GM12878 (cell line): ENCODE results near the gene SRRM2. TPM values are rescaled to one million over a fixed set of nuclear protein-coding genes. Genes with fewer than 3 reads are reported as not detected.

Experiments
- ATAC-seq: fragments of 200-7000 bp; cut with Tn5 transposase; 3 replicates; pipeline ENCODE4 v1.9.1; 2020; ENCODE audit warnings: mild to moderate bottlenecking, moderate library complexity
- BruUV-seq: library from RNA; stranded (reverse); fragments of 400-500 nt; replicated peaks from 2 replicates; lab custom pipeline; 2021; lab: Mats Ljungman, UMichigan
- CTCF ChIA-PET: fragments of 300-600 bp; sonication (Branson Sonifier 250); formaldehyde crosslinking; extraction: SDS; loops from one replicate; lab custom pipeline; 2021; ENCODE audit warnings: inconsistent platforms; lab: Yijun Ruan, JAX
- POLR2A ChIA-PET: fragments of 350-600 bp; formaldehyde crosslinking; extraction: SDS; loops from one replicate; lab custom pipeline; 2021; ENCODE audit warnings: inconsistent platforms; lab: Charles Lee
- RAD21 ChIA-PET: fragments of 300-600 bp; sonication (Branson Sonifier 250); formaldehyde crosslinking; loops from one replicate; lab custom pipeline; 2023; ENCODE audit warnings: antibody characterized with exemption; ENCODE audit not compliant: unreplicated experiment; lab: Charles Lee
- SMC1A ChIA-PET: fragments of 300-600 bp; sonication (Branson Sonifier 250); formaldehyde crosslinking; loops from one replicate; lab custom pipeline; 2023; ENCODE audit not compliant: unreplicated experiment, uncharacterized antibody; lab: Charles Lee
- DNase-seq: peaks from one replicate; pipeline ENCODE4 v3.0.0-alpha.2; 2011; ENCODE audit warnings: low read depth, low spot score
- FAIRE-seq: peaks from 3 replicates; lab custom pipeline; 2011; peaks lifted over from hg19 to GRCh38; lab: Jason Lieb, UNC
- H2AFZ ChIP-seq: 2 replicates; pipeline ENCODE4 v1.6.0; 2011; ENCODE audit warnings: low read depth, low read length, control low read depth; ENCODE audit not compliant: control insufficient read depth
- H3K27ac ChIP-seq: 2 replicates; pipeline ENCODE4 v1.5.1; 2011; ENCODE audit warnings: control low read depth; ENCODE audit not compliant: control insufficient read depth, insufficient read depth
- H3K27me3 ChIP-seq, 2 experiments: replicated peaks in 1 of 2; 2 replicates each; pipeline versions ENCODE4 v1.6.0 to v1.6.1; 2011; ENCODE audit warnings: low read length in 1 of 2; ENCODE audit not compliant: control insufficient read depth in 2 of 2, insufficient read depth in 2 of 2
- H3K36me3 ChIP-seq, 2 experiments: 2 replicates each; pipeline ENCODE4 v1.5.1; 2011; ENCODE audit warnings: low read length in 1 of 2; ENCODE audit not compliant: control insufficient read depth in 2 of 2, insufficient read depth in 2 of 2
- H3K4me1 ChIP-seq: 2 replicates; pipeline ENCODE4 v1.6.1; 2011; ENCODE audit warnings: mild to moderate bottlenecking, low read length, moderate library complexity, mixed read lengths; ENCODE audit not compliant: control insufficient read depth, insufficient read depth
- H3K4me2 ChIP-seq: 2 replicates; pipeline ENCODE4 v1.6.0; 2011; ENCODE audit warnings: control low read depth; ENCODE audit not compliant: control insufficient read depth, insufficient read depth
- H3K4me3 ChIP-seq: fragments of 200-600 bp; sonication (generic); 2 replicates; pipeline ENCODE4 v1.5.1; 2016
- H3K79me2 ChIP-seq: 2 replicates; pipeline ENCODE4 v1.6.0; 2011; ENCODE audit warnings: low read length; ENCODE audit not compliant: control insufficient read depth, insufficient read depth
- H3K9ac ChIP-seq: 2 replicates; pipeline ENCODE4 v1.8.0; 2011; ENCODE audit warnings: low read length, control low read depth, mixed read lengths; ENCODE audit not compliant: control insufficient read depth, insufficient read depth
- H3K9me3 ChIP-seq: replicated peaks from 3 replicates; pipeline ENCODE4 v1.5.1; 2011; ENCODE audit warnings: mild to moderate bottlenecking, low read length; ENCODE audit not compliant: control insufficient read depth, insufficient read depth
- H4K20me1 ChIP-seq: 2 replicates; pipeline ENCODE4 v1.6.0; 2011; ENCODE audit not compliant: control insufficient read depth, insufficient read depth
- ATF7 ChIP-seq: fragments of 450-650 bp; IDR thresholded peaks from 2 replicates; pipeline ENCODE4 v1.6.1; 2016; ENCODE audit warnings: low read depth, mild to moderate bottlenecking
- BACH1 ChIP-seq: fragments of 450-650 bp; IDR thresholded peaks from 2 replicates; pipeline ENCODE4 v1.6.1; 2017; ENCODE audit warnings: mild to moderate bottlenecking, borderline replicate concordance
- GABPA ChIP-seq: IDR thresholded peaks from 2 replicates; pipeline ENCODE4 v1.6.1; 2014; ENCODE audit warnings: antibody characterized with exemption, low read depth, mild to moderate bottlenecking, inconsistent platforms
- LARP7 ChIP-seq: fragments of 450-650 bp; IDR thresholded peaks from 2 replicates; pipeline ENCODE4 v1.6.1; 2017; ENCODE audit warnings: mild to moderate bottlenecking
- MTA3 ChIP-seq: IDR thresholded peaks from 2 replicates; pipeline ENCODE4 v1.6.1; 2012; ENCODE audit warnings: low read length, inconsistent platforms, borderline replicate concordance
- NR2C2 ChIP-seq: IDR thresholded peaks from 2 replicates; pipeline ENCODE4 v1.6.1; 2011; ENCODE audit warnings: borderline replicate concordance, low read depth; ENCODE audit not compliant: control insufficient read depth, insufficient read length
- PAX8 ChIP-seq: fragments of 450-650 bp; IDR thresholded peaks from 2 replicates; pipeline ENCODE4 v1.6.1; 2017; ENCODE audit warnings: mild to moderate bottlenecking, moderate library complexity
- RAD51 ChIP-seq: fragments of 450-650 bp; IDR thresholded peaks from 2 replicates; pipeline ENCODE4 v1.6.1; 2016; ENCODE audit warnings: moderate library complexity, mild to moderate bottlenecking, inconsistent platforms
- RBBP5 ChIP-seq: fragments of 200-600 bp; sonication (generic); conservative IDR thresholded peaks from 2 replicates; pipeline ENCODE4 v1.6.1; 2016
- RFX5 ChIP-seq: IDR thresholded peaks from 2 replicates; pipeline ENCODE4 v1.6.1; 2011; ENCODE audit warnings: low read depth, low read length, improper control_type of control experiment
- SMC3 ChIP-seq: IDR thresholded peaks from 2 replicates; pipeline ENCODE4 v1.6.1; 2011; ENCODE audit warnings: low read length, improper control_type of control experiment, borderline replicate concordance
- TBL1XR1 ChIP-seq: IDR thresholded peaks from 2 replicates; pipeline ENCODE4 v1.6.1; 2012; ENCODE audit warnings: low read depth, low read length, improper control_type of control experiment
- YY1 ChIP-seq: IDR thresholded peaks from 2 replicates; pipeline ENCODE4 v1.6.1; 2011; ENCODE audit warnings: low read depth, mild to moderate bottlenecking, low read length
- WGBS: methylation state at CpG from one replicate; pipeline ENCODE4 v1.1.6; 2016; ENCODE audit warnings: low lambda C conversion rate; ENCODE audit not compliant: insufficient replicate concordance, insufficient coverage; ENCODE audit errors: missing lambda C conversion rate; 5-methylcytosine and 5-hydroxymethylcytosine counted together
- in situ Hi-C: fragments of 300-500 bp; cut with MboI; formaldehyde crosslinking; loops from 9 replicates; pipeline ENCODE4 v1.14.3; 2018; ENCODE audit warnings: mixed read lengths
- intact Hi-C: fragments of 100-400 bp; cut with micrococcal nuclease; formaldehyde crosslinking; loops from one replicate; pipeline ENCODE4 v1.14.2; 2022; ENCODE audit not compliant: unreplicated experiment
- polyA plus RNA-seq, 11 experiments: library from polyadenylated mRNA; depleted of rRNA in 4 of 11; unstranded in 6 of 11; stranded (reverse) in 5 of 11; fragments of >200 nt; fragmentation: Nextera tagmentation in 4 of 11; fragmentation: Illumina TruSeq in 1 of 11; extraction: Ambion mirVana in 4 of 11; extraction: Trizol in 1 of 11; gene quantifications; 1 replicate in 1 of 11; 2 replicates in 10 of 11; pipeline versions ENCODE4 v1.2.1 to v1.2.3, GENCODE V29; 2011 to 2016; ENCODE audit warnings: inconsistent platforms in 2 of 11, missing spikeins in 2 of 11, low read depth in 1 of 11
- total RNA-seq, 4 experiments: library from RNA; depleted of rRNA in 3 of 4; stranded (reverse); fragments of >200 nt in 3 of 4; fragmentation: Illumina TruSeq in 1 of 4; extraction: Trizol in 1 of 4; gene quantifications; 2 replicates each; pipeline versions ENCODE4 v1.2.1 to v1.2.3, GENCODE V29; 2013 to 2021
- TF ChIP-seq, protein P1 (sequence below): fragments of 450-650 bp; IDR thresholded peaks from 2 replicates; pipeline ENCODE4 v1.6.1; 2016; ENCODE audit warnings: mild to moderate bottlenecking
- TF ChIP-seq, protein P2 (sequence below): fragments of 450-650 bp; conservative IDR thresholded peaks from 2 replicates; pipeline ENCODE4 v1.6.1; 2017; ENCODE audit warnings: mild to moderate bottlenecking, moderate library complexity
- TF ChIP-seq, protein P3 (sequence below): IDR thresholded peaks from 2 replicates; pipeline ENCODE4 v1.6.1; 2012; ENCODE audit warnings: low read depth, low read length, improper control_type of control experiment
- TF ChIP-seq, protein P4 (sequence below): fragments of 450-650 bp; IDR thresholded peaks from 2 replicates; pipeline ENCODE4 v1.6.1; 2017; ENCODE audit warnings: low read depth, mild to moderate bottlenecking, moderate library complexity

SRRM2 gene
- total and polyA plus RNA-seq, 10 of the 15 experiments (the other 5 are each of a cell fraction or from before 2014, with no cell fraction given) = 30.1 to 502 (median 196) TPM

DNA sequence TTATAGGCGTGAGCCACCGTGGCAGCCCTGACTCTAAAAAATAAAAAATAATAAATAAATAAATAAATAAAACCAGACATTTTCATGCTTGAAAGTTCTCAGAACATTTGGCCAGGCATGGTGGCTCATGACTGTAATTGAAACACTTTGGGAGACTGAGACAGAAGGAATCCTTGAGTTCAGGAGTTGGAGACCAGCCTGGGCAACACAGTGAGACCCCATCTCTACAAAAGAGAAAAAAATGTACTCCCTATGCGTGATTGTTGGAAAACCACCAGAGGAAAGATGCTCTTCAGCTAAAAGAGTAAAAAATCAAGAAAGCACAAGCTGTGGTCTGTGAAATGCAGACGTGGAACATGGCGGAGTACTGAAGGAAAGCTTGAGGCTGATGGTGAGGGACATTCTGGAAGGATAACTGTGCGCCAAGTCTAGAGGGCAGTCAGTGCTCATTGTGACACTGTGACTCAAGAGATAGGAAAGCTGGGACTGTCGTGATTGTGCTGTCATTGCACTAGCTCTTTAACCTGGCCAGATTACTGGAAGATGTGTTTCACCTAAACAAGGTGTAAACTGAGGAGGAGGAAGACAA lies 28.3 kb upstream of the SRRM2 start:
- Histone ChIP-seq H3K36me3 (no peaks in the 10 kb centered on the region), H3K9me3 (no peaks in the 10 kb centered on the region), H3K27me3 (no peaks in the 10 kb centered on the region; a peak in 1 of 4 replicates), H3K79me2 (no peaks in the 10 kb centered on the region), H3K4me2 (no peak overlapping the region), H3K27ac (no peak overlapping the region), H2AFZ (no peak overlapping the region), H4K20me1 (no peaks in the 10 kb centered on the region), H3K4me1 (0 out of 2 replicates have a peak, but pooled peaks cover 6% of the 10 kb centered on the region), H3K4me3 (no peak overlapping the region), H3K9ac (no peak overlapping the region)
- CTCF ChIA-PET = no interaction called here
- BruUV-seq = no TSS peak
- DNase-seq = no peak
- intact Hi-C loops (loop anchor here (10.0 kb wide), 1 partner anchor 141 kb away; no protein-coding TSS in a partner anchor), in situ Hi-C loops (no loop called here)
- RAD21 ChIA-PET = no interaction called here
- 64% methylated on average over 7 of the region's 7 CpGs for WGBS
- ATAC-seq = no peak
- no peak for FAIRE-seq
- POLR2A ChIA-PET = interaction anchor here (0.6 kb wide), 1 partner anchor 508 kb away, joined by 6 read pairs; no protein-coding TSS in a partner anchor
- SMC1A ChIA-PET = no interaction called here
- TF ChIP-seq LARP7 (no peak), RAD51 (no peak), GABPA (no peak), YY1 (no peak), TBL1XR1 (no peak), NR2C2 (no peak), MTA3 (no peak), SMC3 (no peak), RFX5 (no peak), RBBP5 (no peak), PAX8 (no peak), ATF7 (no peak), BACH1 (no peak)
- TF ChIP-seq, protein P1, sequence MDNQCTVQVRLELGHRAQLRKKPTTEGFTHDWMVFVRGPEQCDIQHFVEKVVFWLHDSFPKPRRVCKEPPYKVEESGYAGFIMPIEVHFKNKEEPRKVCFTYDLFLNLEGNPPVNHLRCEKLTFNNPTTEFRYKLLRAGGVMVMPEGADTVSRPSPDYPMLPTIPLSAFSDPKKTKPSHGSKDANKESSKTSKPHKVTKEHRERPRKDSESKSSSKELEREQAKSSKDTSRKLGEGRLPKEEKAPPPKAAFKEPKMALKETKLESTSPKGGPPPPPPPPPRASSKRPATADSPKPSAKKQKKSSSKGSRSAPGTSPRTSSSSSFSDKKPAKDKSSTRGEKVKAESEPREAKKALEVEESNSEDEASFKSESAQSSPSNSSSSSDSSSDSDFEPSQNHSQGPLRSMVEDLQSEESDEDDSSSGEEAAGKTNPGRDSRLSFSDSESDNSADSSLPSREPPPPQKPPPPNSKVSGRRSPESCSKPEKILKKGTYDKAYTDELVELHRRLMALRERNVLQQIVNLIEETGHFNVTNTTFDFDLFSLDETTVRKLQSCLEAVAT = no peak
- TF ChIP-seq, protein P2, sequence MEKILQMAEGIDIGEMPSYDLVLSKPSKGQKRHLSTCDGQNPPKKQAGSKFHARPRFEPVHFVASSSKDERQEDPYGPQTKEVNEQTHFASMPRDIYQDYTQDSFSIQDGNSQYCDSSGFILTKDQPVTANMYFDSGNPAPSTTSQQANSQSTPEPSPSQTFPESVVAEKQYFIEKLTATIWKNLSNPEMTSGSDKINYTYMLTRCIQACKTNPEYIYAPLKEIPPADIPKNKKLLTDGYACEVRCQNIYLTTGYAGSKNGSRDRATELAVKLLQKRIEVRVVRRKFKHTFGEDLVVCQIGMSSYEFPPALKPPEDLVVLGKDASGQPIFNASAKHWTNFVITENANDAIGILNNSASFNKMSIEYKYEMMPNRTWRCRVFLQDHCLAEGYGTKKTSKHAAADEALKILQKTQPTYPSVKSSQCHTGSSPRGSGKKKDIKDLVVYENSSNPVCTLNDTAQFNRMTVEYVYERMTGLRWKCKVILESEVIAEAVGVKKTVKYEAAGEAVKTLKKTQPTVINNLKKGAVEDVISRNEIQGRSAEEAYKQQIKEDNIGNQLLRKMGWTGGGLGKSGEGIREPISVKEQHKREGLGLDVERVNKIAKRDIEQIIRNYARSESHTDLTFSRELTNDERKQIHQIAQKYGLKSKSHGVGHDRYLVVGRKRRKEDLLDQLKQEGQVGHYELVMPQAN = no peak
- TF ChIP-seq, protein P3, sequence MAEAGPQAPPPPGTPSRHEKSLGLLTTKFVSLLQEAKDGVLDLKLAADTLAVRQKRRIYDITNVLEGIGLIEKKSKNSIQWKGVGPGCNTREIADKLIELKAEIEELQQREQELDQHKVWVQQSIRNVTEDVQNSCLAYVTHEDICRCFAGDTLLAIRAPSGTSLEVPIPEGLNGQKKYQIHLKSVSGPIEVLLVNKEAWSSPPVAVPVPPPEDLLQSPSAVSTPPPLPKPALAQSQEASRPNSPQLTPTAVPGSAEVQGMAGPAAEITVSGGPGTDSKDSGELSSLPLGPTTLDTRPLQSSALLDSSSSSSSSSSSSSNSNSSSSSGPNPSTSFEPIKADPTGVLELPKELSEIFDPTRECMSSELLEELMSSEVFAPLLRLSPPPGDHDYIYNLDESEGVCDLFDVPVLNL = no peak
- TF ChIP-seq, protein P4, sequence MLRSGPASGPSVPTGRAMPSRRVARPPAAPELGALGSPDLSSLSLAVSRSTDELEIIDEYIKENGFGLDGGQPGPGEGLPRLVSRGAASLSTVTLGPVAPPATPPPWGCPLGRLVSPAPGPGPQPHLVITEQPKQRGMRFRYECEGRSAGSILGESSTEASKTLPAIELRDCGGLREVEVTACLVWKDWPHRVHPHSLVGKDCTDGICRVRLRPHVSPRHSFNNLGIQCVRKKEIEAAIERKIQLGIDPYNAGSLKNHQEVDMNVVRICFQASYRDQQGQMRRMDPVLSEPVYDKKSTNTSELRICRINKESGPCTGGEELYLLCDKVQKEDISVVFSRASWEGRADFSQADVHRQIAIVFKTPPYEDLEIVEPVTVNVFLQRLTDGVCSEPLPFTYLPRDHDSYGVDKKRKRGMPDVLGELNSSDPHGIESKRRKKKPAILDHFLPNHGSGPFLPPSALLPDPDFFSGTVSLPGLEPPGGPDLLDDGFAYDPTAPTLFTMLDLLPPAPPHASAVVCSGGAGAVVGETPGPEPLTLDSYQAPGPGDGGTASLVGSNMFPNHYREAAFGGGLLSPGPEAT = no peak
